Left renal pelvis (tissue), 4 donors: ENCODE data around the gene CLNS1A. TPM values are rescaled to one million over a fixed set of nuclear protein-coding genes. Genes with fewer than 3 reads are reported as not detected.
"Not testable (repeated sequence)": the region's sequence is repeated elsewhere in the genome, so short reads cannot be mapped to it uniquely, and the experiment has no call there.

Experiments
- DNase-seq, 4 donors: peaks; one replicate each; pipeline ENCODE4 v3.0.0-alpha.2; 2013; ENCODE audit warnings: low read depth in 4 of 4, low spot score in 3 of 4
- polyA plus RNA-seq, 4 donors: library from polyadenylated mRNA; unstranded; fragments of 120-200 nt; gene quantifications; one replicate each; pipeline ENCODE4 v1.2.1, GENCODE V29; 2013; ENCODE audit not compliant: insufficient read length in 4 of 4

Gene CLNS1A
- polyA plus RNA-seq, 4 donors = 179 to 221 (median 195) TPM

DNA sequence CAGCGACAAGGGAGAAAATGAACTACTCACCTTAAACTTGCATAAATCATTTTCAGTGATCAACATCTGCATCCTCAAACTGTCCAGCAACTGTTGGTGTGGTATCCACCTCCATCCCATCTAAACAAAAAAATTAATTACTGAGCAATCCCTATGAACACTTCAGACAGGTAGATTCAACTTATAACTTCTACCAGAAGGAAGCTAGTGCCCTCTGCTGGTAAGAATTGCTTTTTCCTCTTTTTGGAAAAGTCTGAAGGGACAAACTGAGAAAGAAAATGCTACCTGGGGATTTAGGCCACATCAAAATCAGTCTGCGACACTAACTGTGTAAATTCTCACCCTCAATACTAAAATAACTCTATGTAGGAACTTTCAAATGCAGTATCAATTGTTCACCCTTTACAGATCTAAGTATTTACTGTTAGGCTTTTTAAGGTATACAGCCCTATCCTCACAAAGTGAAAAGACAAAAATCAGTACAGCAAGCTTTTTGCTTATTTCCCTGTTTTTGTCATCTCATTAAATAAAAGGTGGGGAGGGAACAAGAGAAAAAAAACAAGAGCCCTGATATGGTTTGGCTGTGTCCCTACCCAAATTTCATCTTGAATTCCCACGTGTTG, 17.9 kb downstream of the CLNS1A start:
- DNase-seq = peak in 2 of 4 donors; percentile 27 to 31

GRCh38 chr11:77617892-77618291, 19.7 kb downstream of the CLNS1A start:
- no peak for DNase-seq

DNA sequence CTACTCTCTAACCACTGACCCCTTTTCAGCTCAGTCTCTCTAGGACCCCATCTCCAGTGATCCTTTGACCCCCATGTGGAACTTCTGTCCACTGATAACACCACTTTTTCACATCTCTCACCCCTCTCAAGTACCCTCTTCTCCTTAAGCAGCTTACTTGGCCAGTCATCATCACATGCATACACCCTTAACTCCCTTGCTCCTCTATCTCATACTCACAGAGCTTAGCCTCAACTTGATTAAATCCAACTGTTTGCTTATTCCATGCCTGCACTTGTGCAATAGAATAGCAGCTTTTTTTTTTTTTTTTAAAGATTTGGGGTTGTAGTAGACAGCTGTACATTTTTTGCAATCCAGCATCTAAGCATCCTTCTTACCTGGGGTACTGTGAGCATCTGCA, 25.7 kb downstream of the CLNS1A start:
- no peak for DNase-seq

DNA sequence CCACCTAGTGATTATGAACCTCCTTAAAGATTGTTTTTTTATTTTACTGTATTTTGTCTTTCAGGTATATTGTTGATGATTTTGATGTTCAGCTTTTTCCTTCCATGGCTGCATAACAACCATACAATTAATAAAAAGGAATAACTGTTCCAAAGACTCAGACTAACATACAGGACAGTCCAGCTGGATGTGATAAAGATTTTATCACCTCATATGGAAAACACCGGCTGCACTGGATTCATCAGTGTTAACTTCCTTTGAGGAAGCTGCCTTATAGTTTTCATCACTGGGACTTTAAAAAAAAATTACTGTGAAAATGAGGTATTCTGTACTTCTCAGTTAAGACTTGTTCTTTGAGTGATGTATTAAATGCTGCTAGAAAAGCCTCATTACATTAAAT, 28.4 kb downstream of the CLNS1A start:
- no peak for DNase-seq

DNA sequence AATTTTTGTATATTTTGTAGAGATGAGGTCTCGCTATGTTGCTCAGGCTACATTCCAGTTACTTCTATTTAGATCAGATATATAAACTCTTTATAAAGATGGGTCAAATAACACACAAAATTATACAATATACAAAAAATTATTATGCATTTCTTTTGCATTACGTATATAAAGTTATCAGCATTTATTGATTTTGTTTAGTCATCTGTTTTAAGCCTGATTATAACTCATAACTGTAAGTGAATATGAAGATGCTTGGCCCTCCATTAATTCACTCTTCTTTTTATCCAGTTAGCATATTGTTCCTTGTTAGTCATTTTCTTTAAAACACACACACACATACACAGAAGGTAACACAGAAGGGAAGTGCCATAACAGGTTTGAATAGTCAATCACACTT, 33.3 kb downstream of the CLNS1A start:
- no peak for DNase-seq

- no peak for DNase-seq
Observed at GRCh38 chr11:77602381-77603088, 35.1 kb downstream of the CLNS1A start.

GRCh38 chr11:77598195-77598594, 39.4 kb downstream of the CLNS1A start:
- DNase-seq = no peak

- DNase-seq = no peak
Observed at GRCh38 chr11:77596626-77597025, 41.0 kb downstream of the CLNS1A start.

- no peak for DNase-seq
Observed at GRCh38 chr11:77593883-77594282, 43.7 kb downstream of the CLNS1A start.

DNA sequence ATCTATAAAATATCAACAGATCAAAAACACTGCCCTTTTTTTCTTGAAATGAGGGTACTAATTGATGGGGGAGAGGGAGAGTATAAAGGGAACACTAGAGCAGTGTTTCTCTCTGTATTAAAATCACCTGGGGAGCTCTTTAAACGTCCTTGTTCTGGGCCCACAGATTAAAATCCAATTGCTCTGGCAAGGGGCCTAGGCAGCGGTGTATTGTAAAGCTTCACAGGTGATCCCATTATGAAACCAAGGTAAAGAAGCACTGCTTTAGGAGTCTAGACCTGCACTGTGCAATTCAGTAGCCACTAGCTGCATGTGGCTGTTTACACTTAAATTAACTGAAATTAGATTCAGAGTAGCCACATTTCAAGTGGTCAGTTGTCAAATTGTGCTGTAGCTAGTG, 44.9 kb downstream of the CLNS1A start:
- no peak for DNase-seq

- DNase-seq = peak in 2 of 4 donors; percentile 18 to 19
Observed at GRCh38 chr11:77590194-77590782, 47.3 kb downstream of the CLNS1A start.

DNA sequence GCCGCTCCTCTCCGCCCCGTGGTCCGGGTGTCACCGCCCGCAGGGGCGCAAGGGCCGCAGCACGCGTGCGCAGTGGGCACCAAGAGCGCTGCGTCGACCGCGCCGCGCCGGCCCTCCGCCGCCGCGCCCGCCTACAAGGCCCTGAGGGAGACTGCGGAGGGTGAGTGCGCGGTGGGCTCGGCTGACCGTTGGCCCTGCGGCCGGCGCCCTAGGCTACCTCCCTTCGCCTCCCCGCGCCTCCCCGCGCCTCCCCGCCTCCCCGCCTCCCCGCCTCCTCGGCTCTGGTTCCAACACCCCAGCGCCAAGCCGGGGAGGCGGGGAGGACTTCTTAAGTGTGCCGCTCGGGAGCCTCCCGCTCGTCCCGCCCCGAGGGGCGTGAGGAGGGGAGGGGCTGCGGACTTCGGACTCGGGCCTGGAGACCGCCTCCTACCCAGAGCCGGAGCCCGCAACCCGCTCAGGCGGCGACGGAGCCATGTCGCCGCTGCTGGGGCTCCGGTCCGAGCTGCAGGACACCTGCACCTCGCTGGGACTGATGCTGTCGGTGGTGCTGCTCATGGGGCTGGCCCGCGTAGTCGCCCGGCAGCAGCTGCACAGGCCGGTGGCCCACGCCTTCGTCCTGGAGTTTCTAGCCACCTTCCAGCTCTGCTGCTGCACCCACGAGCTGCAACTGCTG, 47.9 kb downstream of the CLNS1A start, which contains the start of gene AQP11:
AQP11 (plus strand) TSS at position 433 of the 673 bp plus-strand sequence; CDS start at position 473, 40 bp downstream.
- peak; percentile 73 to 79 (median 74) for DNase-seq

GRCh38 chr11:77589181-77589520, 48.4 kb downstream of the CLNS1A start:
- DNase-seq = no peak

- no peak for DNase-seq
Observed at GRCh38 chr11:77580712-77581337, 56.8 kb downstream of the CLNS1A start.

- not testable (repeated sequence) for DNase-seq
Observed at GRCh38 chr11:77575428-77575827, 62.2 kb downstream of the CLNS1A start.

GRCh38 chr11:77570896-77571295, 66.7 kb downstream of the CLNS1A start:
- not testable (repeated sequence) for DNase-seq

DNA sequence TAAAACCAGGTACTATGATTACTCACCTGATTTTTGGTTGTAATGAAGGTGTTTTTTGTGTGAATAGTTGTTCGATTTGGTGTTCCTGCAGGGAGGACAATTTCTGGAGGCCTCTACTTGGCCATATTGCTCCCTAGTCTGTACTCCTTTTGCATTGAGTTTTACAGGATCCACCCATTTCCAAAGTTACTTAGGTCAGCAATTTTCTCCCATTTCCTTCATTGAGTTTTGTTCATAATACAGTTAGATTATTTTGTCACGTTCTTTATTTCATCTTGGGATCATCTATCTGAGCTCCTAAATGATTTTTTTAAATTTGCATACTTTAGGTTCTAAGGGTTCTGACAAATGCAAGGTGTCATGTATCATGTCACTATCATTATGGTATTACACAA, 67.9 kb downstream of the CLNS1A start:
- no peak for DNase-seq

DNA sequence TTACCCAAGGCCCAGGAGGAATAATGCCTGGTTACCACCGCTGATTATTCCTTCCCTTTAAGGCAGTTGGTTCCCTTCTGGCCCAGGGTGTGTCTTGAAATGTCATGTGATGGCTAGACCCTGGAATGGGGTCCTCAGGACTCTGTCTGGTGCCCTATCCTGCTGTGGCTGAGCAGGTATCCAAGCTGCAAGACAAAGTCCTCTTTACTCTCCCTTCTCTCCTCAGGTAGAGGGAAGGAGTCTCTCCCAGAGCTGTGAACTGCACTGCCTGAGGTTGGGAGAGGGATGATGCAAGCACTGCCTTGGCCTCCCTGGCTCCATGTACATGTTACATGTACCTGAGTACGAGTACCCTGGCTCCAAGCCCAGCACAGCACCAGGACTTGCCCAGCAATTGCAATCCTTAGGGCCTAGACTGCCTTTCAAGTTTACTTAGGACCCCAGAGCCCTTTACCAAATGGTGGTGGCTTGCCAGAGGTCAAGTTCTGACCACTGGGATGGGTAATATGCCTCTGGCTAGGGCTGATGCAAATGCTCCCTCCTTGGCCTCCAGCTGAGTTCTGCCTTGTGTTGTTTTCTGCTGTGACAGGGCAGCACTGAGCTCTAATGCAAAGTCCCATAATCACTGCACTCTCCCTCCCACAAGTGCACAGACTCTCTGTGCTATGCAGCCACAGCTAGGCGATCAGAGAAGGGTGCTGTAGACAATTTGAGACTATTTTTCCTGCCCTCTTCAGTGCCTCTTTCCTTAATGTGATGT, 68.5 kb downstream of the CLNS1A start:
- DNase-seq = no peak

- no peak for DNase-seq
Observed at GRCh38 chr11:77568306-77568705, 69.3 kb downstream of the CLNS1A start.
